CD4-positive, CD25-positive, alpha-beta regulatory T cell (primary cell): ENCODE measurements around the gene MAPKAPK2. TPM values are rescaled to one million over a fixed set of nuclear protein-coding genes. Genes with fewer than 3 reads are reported as not detected.

Experiments
- ATAC-seq, 2 donors: fragments of 150-1000 bp; cut with Tn5 transposase; one replicate each; pipeline ENCODE4 v1.10.0; 2021; ENCODE audit warnings: low read depth in 2 of 2, moderate number of reproducible peaks in 2 of 2, moderate library complexity in 1 of 2
- DNase-seq, 3 donors: peaks; one replicate each; pipeline versions ENCODE4 v3.0.0 to v3.0.0-alpha.2; 2012 to 2022; ENCODE audit warnings: mixed read lengths in 1 of 3
- H3K27ac ChIP-seq: one replicate; pipeline ENCODE4 v1.7.0; 2013; ENCODE audit warnings: mild to moderate bottlenecking, low read length; ENCODE audit not compliant: insufficient read depth, poor library complexity, severe bottlenecking
- H3K27me3 ChIP-seq: one replicate; pipeline ENCODE4 v1.7.0; 2013; ENCODE audit warnings: low read length; ENCODE audit not compliant: control insufficient read depth, insufficient read depth
- H3K36me3 ChIP-seq: one replicate; pipeline ENCODE4 v1.7.0; 2013; ENCODE audit warnings: mild to moderate bottlenecking, low read length, moderate library complexity; ENCODE audit not compliant: control insufficient read depth, insufficient read depth
- H3K4me1 ChIP-seq: 2 replicates; pipeline ENCODE4 v1.7.0; 2013; ENCODE audit warnings: mild to moderate bottlenecking, low read length; ENCODE audit not compliant: insufficient read depth, control insufficient read depth, poor library complexity, severe bottlenecking
- H3K4me3 ChIP-seq: one replicate; pipeline ENCODE4 v1.7.0; 2013; ENCODE audit warnings: low read depth, mild to moderate bottlenecking, low read length, moderate library complexity
- H3K9me3 ChIP-seq, 2 experiments: 1 replicate in 1 of 2; 2 replicates in 1 of 2; pipeline ENCODE4 v1.7.0; 2013; ENCODE audit warnings: low read length in 2 of 2, mild to moderate bottlenecking in 1 of 2, moderate library complexity in 1 of 2; ENCODE audit not compliant: control insufficient read depth in 2 of 2
- H3K27ac Mint-ChIP-seq, 3 donors: one replicate each; pipeline ENCODE4 v1.8.0; 2020 to 2022; ENCODE audit warnings: mild to moderate bottlenecking in 3 of 3, mixed read lengths in 3 of 3, moderate library complexity in 2 of 3
- H3K27me3 Mint-ChIP-seq: one replicate; pipeline ENCODE4 v1.8.0; 2022; ENCODE audit warnings: mild to moderate bottlenecking, mixed read lengths
- H3K36me3 Mint-ChIP-seq: one replicate; pipeline ENCODE4 v1.8.0; 2020; ENCODE audit warnings: mixed read lengths
- H3K4me1 Mint-ChIP-seq, 4 donors: one replicate each; pipeline ENCODE4 v1.8.0; 2020 to 2022; ENCODE audit warnings: mixed read lengths in 4 of 4, mild to moderate bottlenecking in 1 of 4
- H3K4me3 Mint-ChIP-seq, 4 donors: one replicate each; pipeline ENCODE4 v1.8.0; 2020 to 2022; ENCODE audit warnings: mild to moderate bottlenecking in 4 of 4, mixed read lengths in 4 of 4, moderate library complexity in 3 of 4
- H3K9me3 Mint-ChIP-seq, 7 donors: one replicate each; pipeline ENCODE4 v1.8.0; 2020 to 2022; ENCODE audit warnings: mixed read lengths in 7 of 7, mild to moderate bottlenecking in 3 of 7, moderate library complexity in 2 of 7
- polyA plus RNA-seq, 4 donors: library from polyadenylated mRNA; unstranded; fragments of 300-500 nt; fragmentation: Illumina TruSeq; gene quantifications; one replicate each; pipeline ENCODE4 v1.2.3, GENCODE V29; 2021
- total RNA-seq: library from RNA; stranded (reverse); gene quantifications from one replicate; pipeline ENCODE4 v1.2.3, GENCODE V29; 2022

Gene MAPKAPK2
- total and polyA plus RNA-seq, 5 donors from 2014 or later: 2.4 to 167 (median 3.2) TPM

DNA sequence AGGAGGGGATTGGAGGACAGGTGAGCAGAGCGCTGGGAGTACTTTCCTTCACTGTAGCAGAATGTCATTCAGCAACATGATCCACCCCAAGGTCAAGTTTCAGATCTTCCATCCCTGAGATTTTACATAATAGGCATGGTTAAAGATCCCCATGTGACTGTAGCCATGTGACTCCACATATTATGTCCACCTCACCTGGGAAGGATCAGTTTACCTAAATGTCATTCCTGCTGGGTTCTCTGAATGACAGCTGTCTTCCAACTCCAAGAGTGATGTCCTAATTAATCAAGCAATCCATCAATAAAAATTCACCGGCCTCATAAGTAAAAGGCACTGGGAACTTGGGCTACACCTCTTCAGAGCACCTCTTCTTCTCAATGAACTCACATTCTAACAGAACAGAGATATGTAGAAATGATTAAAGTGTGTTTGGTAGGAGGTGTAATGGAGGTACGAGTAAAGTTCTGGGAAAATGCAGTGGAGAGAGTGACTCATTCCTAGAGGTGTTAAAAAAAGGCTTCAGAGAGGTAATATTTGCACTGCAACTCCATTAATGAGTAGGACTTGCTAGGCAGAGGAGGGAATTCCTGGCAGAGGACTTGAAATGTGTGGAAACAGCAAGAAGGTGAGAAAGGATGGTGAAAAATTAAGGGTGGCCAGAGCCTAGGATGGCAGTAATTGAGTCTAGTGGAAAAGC, 22.2 kb upstream of the MAPKAPK2 start:
- Mint-ChIP-seq H3K27me3 (peaks cover 69% of the 10 kb centered on the region), H3K4me1 (peaks cover 0 to 11% (median 6%) of the 10 kb centered on the region in 4 donors), H3K27ac (no peak overlapping the region), H3K4me3 (no peak overlapping the region), H3K9me3 (no peaks in the 10 kb centered on the region), H3K36me3 (no peaks in the 10 kb centered on the region)
- Histone ChIP-seq H3K36me3 (no peaks in the 10 kb centered on the region), H3K4me3 (no peak overlapping the region), H3K27me3 (peaks cover 16% of the 10 kb centered on the region), H3K9me3 (no peaks in the 10 kb centered on the region), H3K27ac (no peak overlapping the region), H3K4me1 (peaks cover 6% of the 10 kb centered on the region)
- no peak for DNase-seq
- ATAC-seq: no peak

DNA sequence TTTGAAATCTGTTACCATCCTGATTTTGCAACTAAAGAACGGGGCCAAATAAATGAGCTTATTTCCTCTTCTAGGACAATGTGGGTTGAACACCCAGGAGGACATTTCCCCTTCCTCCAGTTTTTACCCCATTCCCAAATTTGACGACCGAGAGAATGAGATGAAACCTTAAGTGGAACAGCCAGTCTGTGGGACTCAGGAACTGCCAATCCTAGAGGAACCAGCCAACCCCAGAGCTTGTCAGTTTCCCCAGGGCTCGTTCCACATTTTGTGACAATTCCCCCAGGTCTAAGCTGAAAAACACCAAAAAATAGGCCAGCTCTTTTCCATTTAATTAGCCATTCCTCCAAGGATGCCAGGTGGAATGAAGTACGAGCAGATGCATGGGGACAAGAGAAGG, 21.3 kb upstream of the MAPKAPK2 start:
- no peaks in the 10 kb centered on the region for H3K36me3 Mint-ChIP-seq

DNA sequence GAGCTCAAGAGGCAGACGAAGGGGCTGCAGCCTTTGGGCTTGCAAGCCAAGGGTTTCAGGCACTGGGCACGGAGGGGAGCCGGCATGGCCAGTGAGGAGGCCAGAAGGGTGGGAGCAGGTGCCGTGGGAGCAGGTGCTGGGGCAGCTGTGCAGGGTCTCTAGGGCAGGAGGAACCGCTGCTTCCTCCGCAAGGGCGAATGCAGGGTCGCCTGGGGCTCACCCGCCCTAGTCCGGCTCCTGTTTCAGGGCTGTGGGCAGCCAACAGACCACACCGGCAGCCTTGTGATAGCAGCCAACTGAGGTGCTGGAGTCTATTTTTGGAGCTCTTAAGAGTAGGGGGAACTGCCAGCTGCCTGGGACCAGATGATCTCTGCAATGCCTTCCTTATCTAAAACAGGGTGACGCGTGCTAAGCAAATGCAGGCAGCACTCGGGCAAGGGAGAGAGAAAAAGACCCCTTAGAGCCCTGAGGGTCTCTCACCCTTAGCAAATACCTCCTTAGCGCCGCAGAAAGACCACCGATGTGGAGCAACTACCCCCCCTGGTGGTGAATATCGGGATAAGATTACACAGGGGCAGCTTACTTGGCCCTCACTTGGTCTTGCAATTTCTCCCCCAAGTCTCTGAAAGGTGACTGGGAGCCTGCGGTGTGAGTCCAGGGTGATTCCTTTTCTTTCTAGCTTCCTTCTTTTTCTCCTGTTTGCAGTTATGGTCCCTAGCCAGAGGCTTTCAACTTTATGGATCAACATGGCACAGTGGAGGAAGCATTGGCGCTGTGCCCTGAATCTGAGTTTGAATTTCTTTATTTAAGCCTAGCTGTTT, 20.7 kb upstream of the MAPKAPK2 start:
- Histone ChIP-seq H3K27me3 (peaks cover 10% of the 10 kb centered on the region), H3K27ac (no peak overlapping the region), H3K4me1 (peaks cover 6% of the 10 kb centered on the region), H3K36me3 (no peaks in the 10 kb centered on the region), H3K9me3 (no peaks in the 10 kb centered on the region), H3K4me3 (no peak overlapping the region)
- peaks cover 0 to 11% (median 3%) of the 10 kb centered on the region in 4 donors for H3K4me1 Mint-ChIP-seq
- DNase-seq: peak; percentile 65 to 76 (median 72)
- no peak overlapping the region for H3K27ac Mint-ChIP-seq
- ATAC-seq: peak; percentile 65 to 66
- H3K9me3 Mint-ChIP-seq: no peaks in the 10 kb centered on the region
- peaks cover 55% of the 10 kb centered on the region for H3K27me3 Mint-ChIP-seq
- no peaks in the 10 kb centered on the region for H3K36me3 Mint-ChIP-seq
- no peak overlapping the region for H3K4me3 Mint-ChIP-seq

More for the DNA sequence above, 21.3 kb upstream of the MAPKAPK2 start:
- H3K4me3 ChIP-seq: no peak overlapping the region
- no peak overlapping the region for H3K4me3 Mint-ChIP-seq
- peaks cover 0 to 11% (median 4%) of the 10 kb centered on the region in 4 donors for H3K4me1 Mint-ChIP-seq
- H3K4me1 ChIP-seq: peaks cover 6% of the 10 kb centered on the region
- peaks cover 10% of the 10 kb centered on the region for H3K27me3 ChIP-seq
- H3K36me3 ChIP-seq: no peaks in the 10 kb centered on the region
- no peak overlapping the region for H3K27ac Mint-ChIP-seq
- peaks cover 62% of the 10 kb centered on the region for H3K27me3 Mint-ChIP-seq
- ATAC-seq (no peak), DNase-seq (no peak)
- H3K9me3 ChIP-seq: no peaks in the 10 kb centered on the region
- H3K9me3 Mint-ChIP-seq: no peaks in the 10 kb centered on the region
- H3K27ac ChIP-seq: no peak overlapping the region

DNA sequence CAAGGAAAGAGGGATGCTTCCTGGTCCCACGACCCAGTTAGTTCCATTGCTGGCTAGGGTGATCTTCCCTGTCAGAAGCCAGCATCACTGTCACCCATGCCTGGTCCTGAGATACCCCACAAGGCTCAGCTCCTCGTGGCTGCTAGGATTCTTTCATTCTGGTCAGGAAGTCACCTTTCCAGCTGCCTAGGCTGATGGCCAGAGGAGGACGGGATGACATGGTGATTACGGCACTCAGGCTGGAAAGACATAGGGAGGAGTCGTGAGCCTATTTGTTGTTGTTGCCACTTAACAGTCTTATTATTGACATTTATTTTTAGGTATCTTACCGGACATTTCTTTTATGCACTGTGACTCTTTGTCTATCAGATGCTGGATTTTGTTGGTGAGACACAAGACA, 20.0 kb upstream of the MAPKAPK2 start:
- Histone ChIP-seq H3K27ac (no peak overlapping the region), H3K4me3 (no peak overlapping the region), H3K9me3 (no peaks in the 10 kb centered on the region), H3K27me3 (peaks cover 10% of the 10 kb centered on the region), H3K36me3 (no peaks in the 10 kb centered on the region), H3K4me1 (peaks cover 6% of the 10 kb centered on the region)
- no peak overlapping the region for H3K27ac Mint-ChIP-seq
- H3K9me3 Mint-ChIP-seq: no peaks in the 10 kb centered on the region
- peaks cover 0 to 11% (median 3%) of the 10 kb centered on the region in 4 donors for H3K4me1 Mint-ChIP-seq
- H3K4me3 Mint-ChIP-seq: no peak overlapping the region
- H3K36me3 Mint-ChIP-seq: no peaks in the 10 kb centered on the region
- no peak for ATAC-seq
- DNase-seq: no peak
- peaks cover 50% of the 10 kb centered on the region for H3K27me3 Mint-ChIP-seq

DNA sequence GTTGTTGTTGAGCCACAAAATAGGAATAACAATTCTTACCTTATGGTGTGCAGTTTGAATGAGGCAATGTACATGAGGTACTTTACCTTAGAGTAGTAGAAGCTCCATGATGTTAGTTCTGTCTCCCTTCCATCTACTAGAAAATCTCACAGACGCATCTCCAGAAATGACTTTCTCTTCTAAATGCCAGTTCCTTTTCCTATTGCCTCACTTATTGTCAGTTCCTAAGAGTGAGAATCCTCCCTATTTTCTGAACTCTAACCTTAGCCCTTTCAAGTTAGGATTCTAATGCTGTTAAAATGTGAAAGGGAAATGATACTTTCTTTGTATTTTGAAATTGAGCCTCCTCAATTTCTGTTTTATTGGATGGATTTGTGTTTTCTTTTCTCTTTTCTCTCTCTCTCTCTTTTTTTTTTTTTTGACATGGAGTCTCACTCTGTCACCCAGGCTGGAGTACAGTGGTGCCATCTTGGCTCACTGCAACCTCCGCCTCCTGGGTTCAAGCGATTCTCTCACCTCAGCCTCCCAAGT, 18.6 kb upstream of the MAPKAPK2 start:
- H3K4me3 Mint-ChIP-seq: no peak overlapping the region
- Histone ChIP-seq H3K27ac (no peak overlapping the region), H3K4me1 (peaks cover 6% of the 10 kb centered on the region), H3K9me3 (no peaks in the 10 kb centered on the region), H3K4me3 (no peak overlapping the region), H3K27me3 (peaks cover 10% of the 10 kb centered on the region), H3K36me3 (no peaks in the 10 kb centered on the region)
- no peak overlapping the region for H3K27ac Mint-ChIP-seq
- ATAC-seq: no peak
- H3K27me3 Mint-ChIP-seq: peaks cover 46% of the 10 kb centered on the region
- H3K36me3 Mint-ChIP-seq: no peaks in the 10 kb centered on the region
- no peaks in the 10 kb centered on the region for H3K9me3 Mint-ChIP-seq
- peaks cover 0 to 11% (median 3%) of the 10 kb centered on the region in 4 donors for H3K4me1 Mint-ChIP-seq
- no peak for DNase-seq

DNA sequence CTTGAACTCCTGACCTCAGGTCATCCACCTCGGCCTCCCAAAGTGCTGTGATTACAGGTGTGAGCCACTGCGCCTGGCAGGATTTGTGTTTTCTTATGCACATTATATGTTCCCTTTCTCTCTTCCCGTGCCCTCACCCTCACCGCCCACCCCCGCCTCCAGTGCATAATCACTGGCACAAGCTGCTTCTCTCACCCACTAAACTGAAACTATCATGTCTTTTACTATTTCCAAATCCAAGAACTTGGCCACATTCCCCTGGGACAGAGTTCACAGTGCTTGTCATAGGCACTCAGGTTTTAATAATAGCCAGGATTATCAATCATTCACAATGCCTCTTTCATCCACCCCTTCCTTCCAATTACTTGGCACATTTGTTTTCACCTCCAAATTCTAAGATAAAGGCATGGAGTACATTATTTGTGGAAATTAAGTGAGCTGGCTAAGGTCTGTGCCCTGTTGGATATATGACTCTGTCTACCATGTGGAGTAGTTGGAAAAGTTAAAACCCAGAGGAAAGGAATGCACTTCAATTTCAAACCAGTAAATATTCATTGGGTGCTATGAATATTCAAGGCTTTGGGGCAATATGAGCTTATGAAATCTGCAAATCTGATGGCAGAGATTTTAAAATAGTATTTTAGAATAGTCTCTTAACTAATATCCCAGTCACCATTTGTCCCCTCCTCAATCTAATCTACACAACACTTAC, 17.6 kb upstream of the MAPKAPK2 start:
- Mint-ChIP-seq H3K4me3 (no peak overlapping the region), H3K4me1 (peaks cover 0 to 11% (median 3%) of the 10 kb centered on the region in 4 donors), H3K36me3 (no peaks in the 10 kb centered on the region), H3K27me3 (peaks cover 36% of the 10 kb centered on the region), H3K9me3 (no peaks in the 10 kb centered on the region), H3K27ac (peak overlapping the region in 1 of 3 donors; percentile 27)
- peaks cover 10% of the 10 kb centered on the region for H3K27me3 ChIP-seq
- no peaks in the 10 kb centered on the region for H3K9me3 ChIP-seq
- DNase-seq (no peak), ATAC-seq (no peak)
- H3K4me3 ChIP-seq: no peak overlapping the region
- no peaks in the 10 kb centered on the region for H3K36me3 ChIP-seq
- H3K27ac ChIP-seq: no peak overlapping the region
- H3K4me1 ChIP-seq: peaks cover 6% of the 10 kb centered on the region

DNA sequence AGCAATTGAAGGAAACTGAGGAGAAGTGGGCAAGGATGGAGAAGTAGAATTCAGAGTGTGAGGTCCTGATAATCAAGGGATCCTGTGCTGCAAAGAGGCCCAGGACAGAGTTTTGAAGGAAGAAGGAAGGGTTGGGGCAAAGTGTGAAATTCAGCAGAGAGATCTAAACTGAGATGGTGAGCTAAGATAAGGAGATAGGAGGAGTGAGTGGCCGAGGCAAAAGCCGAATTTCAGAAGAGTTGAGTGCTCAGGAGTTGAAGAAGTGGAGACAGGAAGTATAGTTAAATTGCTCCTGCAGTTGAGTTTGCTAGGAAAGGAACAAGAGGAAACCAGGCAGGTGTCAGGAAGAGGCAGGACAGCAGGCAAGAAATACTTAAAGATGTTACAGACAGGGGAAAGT, 16.4 kb upstream of the MAPKAPK2 start:
- Mint-ChIP-seq H3K27me3 (peaks cover 24% of the 10 kb centered on the region), H3K27ac (peak overlapping the region in 1 of 3 donors; percentile 70), H3K36me3 (no peaks in the 10 kb centered on the region), H3K9me3 (no peaks in the 10 kb centered on the region), H3K4me1 (peaks cover 0 to 6% (median 2%) of the 10 kb centered on the region in 4 donors), H3K4me3 (no peak overlapping the region)
- no peak overlapping the region for H3K4me3 ChIP-seq
- peaks cover 2% of the 10 kb centered on the region for H3K27me3 ChIP-seq
- ATAC-seq (no peak), DNase-seq (no peak)
- H3K27ac ChIP-seq: no peak overlapping the region
- no peaks in the 10 kb centered on the region for H3K36me3 ChIP-seq
- no peaks in the 10 kb centered on the region for H3K9me3 ChIP-seq
- H3K4me1 ChIP-seq: peaks cover 6% of the 10 kb centered on the region
